Measurements from ENCODE around the gene FAM107A. TPM values are rescaled to one million over a fixed set of nuclear protein-coding genes. Genes with fewer than 3 reads are reported as not detected.

Gene FAM107A
- total RNA-seq, 1 donor from 2014 or later = not detected

DNA sequence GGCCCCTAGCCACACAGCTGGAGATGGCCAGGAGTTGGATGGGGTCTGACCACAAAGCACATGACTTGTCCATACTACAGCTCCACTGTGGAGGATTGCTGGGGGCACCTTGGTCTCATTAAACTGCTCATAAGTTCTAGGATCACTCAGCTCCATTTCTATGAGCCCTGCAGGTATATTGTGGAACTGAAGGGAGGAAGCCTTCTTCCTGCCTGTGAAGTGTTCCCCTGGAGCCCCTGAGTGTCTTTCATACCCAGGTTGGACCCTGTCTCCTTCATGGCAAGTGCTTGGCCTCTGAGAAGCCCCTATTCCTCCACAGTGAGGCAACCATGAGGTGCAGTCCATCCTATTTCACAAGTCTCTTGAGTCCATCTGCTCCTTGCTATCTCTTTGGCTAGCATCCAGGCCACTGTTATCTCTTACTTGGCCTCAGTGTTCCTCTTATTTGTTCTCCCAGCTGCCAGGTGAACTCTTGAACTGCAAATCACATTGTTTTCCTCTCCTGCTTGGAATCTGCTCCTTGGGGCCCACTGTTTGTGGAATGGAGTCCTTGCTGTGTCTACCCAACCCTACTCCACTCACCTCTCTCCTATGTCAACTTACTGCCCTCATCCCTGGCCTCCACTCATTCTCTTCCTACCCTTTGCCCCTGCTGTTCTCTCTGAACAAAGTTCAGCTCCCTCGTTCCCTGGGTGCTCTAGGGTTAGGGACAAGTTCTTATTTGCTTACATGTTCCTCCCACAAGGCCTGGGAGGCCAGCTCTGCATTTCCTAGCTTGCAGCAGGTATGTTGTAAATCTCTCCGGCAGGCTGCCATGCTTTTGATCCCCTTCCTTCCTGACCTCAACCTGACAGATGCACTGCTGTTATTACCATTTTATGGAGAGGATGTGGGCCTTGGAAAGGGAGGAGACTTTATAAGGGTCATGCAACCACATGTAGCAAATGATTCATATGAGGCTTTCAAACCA is 41.4 kb downstream of the FAM107A start:
- Mint-ChIP-seq H3K36me3 (ENCODE audit: insufficient read depth) (no peaks in the 10 kb centered on the region), H3K4me3 (ENCODE audit: low read depth) (no peak overlapping the region), H3K9me3 (ENCODE audit: low read depth) (no peaks in the 10 kb centered on the region), H3K4me1 (ENCODE audit: low read depth) (peaks cover 22% of the 10 kb centered on the region), H3K27me3 (no peaks in the 10 kb centered on the region), H3K27ac (peak overlapping the region; percentile 57)
- DNase-seq (ENCODE audit: low spot score, unreplicated experiment) = no peak
- no peak for TF ChIP-seq CTCF (IDR thresholded peaks at IDR 0.05; ENCODE audit: unreplicated experiment)

GRCh38 chr3:58534592-58535494 is 42.3 kb downstream of the FAM107A start:
- H3K9me3 Mint-ChIP-seq (ENCODE audit: low read depth) = no peaks in the 10 kb centered on the region
- no peak for DNase-seq (ENCODE audit: low spot score, unreplicated experiment)
- peaks cover 22% of the 10 kb centered on the region for H3K4me1 Mint-ChIP-seq (ENCODE audit: low read depth)
- TF ChIP-seq CTCF (IDR thresholded peaks at IDR 0.05; ENCODE audit: unreplicated experiment) = no peak
- no peaks in the 10 kb centered on the region for H3K36me3 Mint-ChIP-seq (ENCODE audit: insufficient read depth)
- no peaks in the 10 kb centered on the region for H3K27me3 Mint-ChIP-seq
- no peak overlapping the region for H3K27ac Mint-ChIP-seq
- H3K4me3 Mint-ChIP-seq (ENCODE audit: low read depth) = no peak overlapping the region

DNA sequence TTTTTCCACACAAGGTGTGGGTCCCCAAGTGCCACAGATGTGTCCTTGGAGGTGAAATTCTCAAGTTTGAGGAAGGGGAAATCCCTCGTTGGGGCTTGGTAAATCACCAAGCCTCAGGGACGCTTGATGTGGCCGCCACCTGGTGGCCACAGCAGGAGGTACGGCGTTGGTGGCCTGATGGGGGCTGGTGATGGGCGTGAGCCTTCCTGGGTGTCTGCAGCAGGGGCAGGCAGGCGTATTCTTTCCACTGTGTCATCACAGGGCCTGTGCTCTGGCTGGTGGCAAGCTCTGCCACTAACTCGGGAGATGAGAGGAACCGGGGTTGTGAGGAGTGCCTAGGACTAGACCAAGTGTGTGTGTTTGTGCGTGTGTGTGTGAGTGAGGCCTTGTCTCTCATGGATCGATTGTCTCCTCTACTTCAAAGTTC is 44.4 kb downstream of the FAM107A start:
- Mint-ChIP-seq H3K27me3 (no peaks in the 10 kb centered on the region), H3K9me3 (ENCODE audit: low read depth) (no peaks in the 10 kb centered on the region), H3K36me3 (ENCODE audit: insufficient read depth) (no peaks in the 10 kb centered on the region), H3K4me3 (ENCODE audit: low read depth) (no peak overlapping the region), H3K4me1 (ENCODE audit: low read depth) (peaks cover 16% of the 10 kb centered on the region), H3K27ac (peak overlapping the region; percentile 67)
- peak; percentile 62 for DNase-seq (ENCODE audit: low spot score, unreplicated experiment)
- peak; percentile 97 for TF ChIP-seq CTCF (IDR thresholded peaks at IDR 0.05; ENCODE audit: unreplicated experiment)

DNA sequence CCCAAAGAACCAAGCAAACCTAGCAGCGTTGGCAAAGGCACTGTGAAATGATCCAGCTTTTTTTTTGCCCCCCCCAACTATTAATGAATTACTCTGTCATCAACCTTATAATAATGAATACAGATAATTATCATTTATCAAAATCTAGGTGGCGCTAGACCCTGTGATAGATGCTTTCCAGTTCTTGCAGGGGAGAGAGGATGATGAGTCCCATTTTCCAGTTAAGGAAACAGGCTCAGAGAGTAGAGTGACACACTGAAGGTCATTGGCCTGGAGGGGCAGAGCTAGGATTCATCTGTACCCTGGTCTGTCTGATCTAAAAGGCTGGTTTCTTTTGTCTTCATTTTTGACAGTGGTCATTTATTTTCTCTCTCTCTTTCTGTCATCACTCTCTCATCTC is 45.2 kb downstream of the FAM107A start:
- no peak for DNase-seq (ENCODE audit: low spot score, unreplicated experiment)
- Mint-ChIP-seq H3K27ac (no peak overlapping the region), H3K36me3 (ENCODE audit: insufficient read depth) (no peaks in the 10 kb centered on the region), H3K4me1 (ENCODE audit: low read depth) (peaks cover 13% of the 10 kb centered on the region), H3K9me3 (ENCODE audit: low read depth) (no peaks in the 10 kb centered on the region), H3K4me3 (ENCODE audit: low read depth) (no peak overlapping the region), H3K27me3 (no peaks in the 10 kb centered on the region)
- no peak for TF ChIP-seq CTCF (IDR thresholded peaks at IDR 0.05; ENCODE audit: unreplicated experiment)

- Mint-ChIP-seq H3K36me3 (ENCODE audit: insufficient read depth) (peaks cover 1% of the 10 kb centered on the region), H3K27ac (no peak overlapping the region), H3K4me3 (ENCODE audit: low read depth) (no peak overlapping the region), H3K9me3 (ENCODE audit: low read depth) (no peaks in the 10 kb centered on the region), H3K27me3 (no peaks in the 10 kb centered on the region), H3K4me1 (ENCODE audit: low read depth) (peaks cover 9% of the 10 kb centered on the region)
- no peak for TF ChIP-seq CTCF (IDR thresholded peaks at IDR 0.05; ENCODE audit: unreplicated experiment)
- no peak for DNase-seq (ENCODE audit: low spot score, unreplicated experiment)
Observed at GRCh38 chr3:58531555-58531954, 45.6 kb downstream of the FAM107A start.
